Sigmoid colon (tissue), 7 donors: ENCODE data around the gene ALDH18A1. TPM values are rescaled to one million over a fixed set of nuclear protein-coding genes. Genes with fewer than 3 reads are reported as not detected.

Experiments
- DNase-seq: peaks from one replicate; pipeline ENCODE4 v3.0.0-alpha.2; 2019
- H3K27ac ChIP-seq, 4 donors: fragments of 200-600 bp; sonication (generic); one replicate each; pipeline ENCODE4 v1.5.1; 2016 to 2019; ENCODE audit warnings: mild to moderate bottlenecking in 1 of 4
- H3K27me3 ChIP-seq, 3 donors: fragments of 200-600 bp; sonication (generic); one replicate each; pipeline ENCODE4 v1.5.1; 2019; ENCODE audit warnings: mild to moderate bottlenecking in 1 of 3
- H3K36me3 ChIP-seq, 4 donors: fragments of 200-600 bp; sonication (generic); one replicate each; pipeline ENCODE4 v1.5.1; 2016 to 2019
- H3K4me1 ChIP-seq, 4 donors: fragments of 200-600 bp; sonication (generic); one replicate each; pipeline ENCODE4 v1.5.1; 2017 to 2019
- H3K4me3 ChIP-seq, 4 donors: fragments of 200-600 bp; sonication (generic); one replicate each; pipeline ENCODE4 v1.5.1; 2017 to 2019; ENCODE audit warnings: mild to moderate bottlenecking in 2 of 4, moderate library complexity in 1 of 4
- H3K9me3 ChIP-seq, 4 donors: fragments of 200-600 bp in 3 of 4; sonication (generic) in 3 of 4; one replicate each; pipeline versions ENCODE4 v1.5.1 to v1.6.1; 2013 to 2019
- EP300 ChIP-seq, 4 donors: sonication (generic); formaldehyde crosslinking; IDR thresholded peaks; one replicate each; pipeline ENCODE4 v1.6.1; 2017; ENCODE audit warnings: antibody characterized with exemption in 4 of 4
- POLR2A ChIP-seq, 2 donors: fragments of 450-650 bp; IDR thresholded peaks; one replicate each; pipeline ENCODE4 v1.6.1; 2016; ENCODE audit warnings: antibody characterized with exemption in 2 of 2, mild to moderate bottlenecking in 2 of 2, moderate library complexity in 2 of 2
- POLR2AphosphoS5 ChIP-seq, 4 donors: sonication (generic); formaldehyde crosslinking; IDR thresholded peaks; one replicate each; pipeline ENCODE4 v1.6.1; 2017; ENCODE audit warnings: antibody characterized with exemption in 4 of 4
- WGBS, 2 donors: extraction: QIAGEN DNeasy Blood & Tissue Kit; methylation state at CpG; one replicate each; pipeline ENCODE4 v1.1.7; 2013; 5-methylcytosine and 5-hydroxymethylcytosine counted together
- intact Hi-C: fragments of 100-400 bp; cut with DNase I; formaldehyde crosslinking; loops from one replicate; pipeline ENCODE4 v1.15.1; 2023
- polyA plus RNA-seq, 3 donors: library from polyadenylated mRNA; stranded (reverse); fragments of 200-250 nt; gene quantifications; one replicate each; pipeline ENCODE4 v1.2.3, GENCODE V29; 2013
- total RNA-seq, 4 donors: library from RNA; depleted of rRNA; stranded (reverse); fragments of >200 nt; gene quantifications; one replicate each; pipeline ENCODE4 v1.1.0, GENCODE V29; 2016
- TF ChIP-seq, protein P1 (sequence below), 4 experiments: fragments of 450-650 bp in 3 of 4; fragments of 200-600 bp in 1 of 4; IDR thresholded peaks; one replicate each; pipeline ENCODE4 v1.5.1; 2016 to 2019; ENCODE audit warnings: antibody characterized with exemption in 4 of 4, mild to moderate bottlenecking in 3 of 4, moderate library complexity in 2 of 4
- donor health status: healthy with polysubstance abuse.
- donor health status: Bipolar disorder and iron deficiency.
- donor health status: healthy.

Gene ALDH18A1
- total and polyA plus RNA-seq, 7 donors = 17.1 to 42.1 (median 24.6) TPM

DNA sequence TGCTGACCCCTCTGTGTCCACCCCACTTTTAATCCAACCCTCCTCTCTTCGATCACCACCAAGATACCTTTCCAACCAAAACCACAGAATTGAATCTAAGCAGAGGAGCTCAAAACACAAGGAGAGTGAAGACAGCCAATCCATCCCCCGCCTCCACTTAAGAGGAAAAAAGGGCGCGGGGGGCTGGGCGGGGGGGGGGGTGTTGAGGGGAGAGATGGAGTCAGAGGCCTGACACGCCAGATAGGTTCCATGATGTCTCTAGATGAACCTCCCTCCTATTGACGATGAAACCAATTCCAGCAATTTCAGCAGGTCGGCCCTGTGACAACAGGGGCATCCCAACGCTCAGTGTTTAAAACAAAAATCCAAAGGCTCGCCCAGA, 96.6 kb downstream of the ALDH18A1 start:
- Histone ChIP-seq H3K9me3 (no peaks in the 10 kb centered on the region), H3K4me3 (peak overlapping the region; percentile 82 to 96 (median 90)), H3K27ac (peak overlapping the region; percentile 93 to 98 (median 96)), H3K4me1 (peaks cover 0 to 41% (median 26%) of the 10 kb centered on the region in 4 donors), H3K36me3 (no peaks in the 10 kb centered on the region), H3K27me3 (no peaks in the 10 kb centered on the region)
- TF ChIP-seq EP300 (IDR thresholded peaks at IDR 0.05) (no peak), POLR2AphosphoS5 (IDR thresholded peaks at IDR 0.05) (no peak), POLR2A (IDR thresholded peaks at IDR 0.05) (no peak)
- TF ChIP-seq, protein P1, sequence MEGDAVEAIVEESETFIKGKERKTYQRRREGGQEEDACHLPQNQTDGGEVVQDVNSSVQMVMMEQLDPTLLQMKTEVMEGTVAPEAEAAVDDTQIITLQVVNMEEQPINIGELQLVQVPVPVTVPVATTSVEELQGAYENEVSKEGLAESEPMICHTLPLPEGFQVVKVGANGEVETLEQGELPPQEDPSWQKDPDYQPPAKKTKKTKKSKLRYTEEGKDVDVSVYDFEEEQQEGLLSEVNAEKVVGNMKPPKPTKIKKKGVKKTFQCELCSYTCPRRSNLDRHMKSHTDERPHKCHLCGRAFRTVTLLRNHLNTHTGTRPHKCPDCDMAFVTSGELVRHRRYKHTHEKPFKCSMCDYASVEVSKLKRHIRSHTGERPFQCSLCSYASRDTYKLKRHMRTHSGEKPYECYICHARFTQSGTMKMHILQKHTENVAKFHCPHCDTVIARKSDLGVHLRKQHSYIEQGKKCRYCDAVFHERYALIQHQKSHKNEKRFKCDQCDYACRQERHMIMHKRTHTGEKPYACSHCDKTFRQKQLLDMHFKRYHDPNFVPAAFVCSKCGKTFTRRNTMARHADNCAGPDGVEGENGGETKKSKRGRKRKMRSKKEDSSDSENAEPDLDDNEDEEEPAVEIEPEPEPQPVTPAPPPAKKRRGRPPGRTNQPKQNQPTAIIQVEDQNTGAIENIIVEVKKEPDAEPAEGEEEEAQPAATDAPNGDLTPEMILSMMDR (IDR thresholded peaks at IDR 0.05) = no peak
- intact Hi-C loops = loop anchor here (2.0 to 5.0 kb wide), 3 partner anchors 41 to 128 kb away; no protein-coding TSS in a partner anchor
- 32 to 49% methylated on average over 10 of the region's 10 CpGs for WGBS, 2 donors
- DNase-seq = no peak

DNA sequence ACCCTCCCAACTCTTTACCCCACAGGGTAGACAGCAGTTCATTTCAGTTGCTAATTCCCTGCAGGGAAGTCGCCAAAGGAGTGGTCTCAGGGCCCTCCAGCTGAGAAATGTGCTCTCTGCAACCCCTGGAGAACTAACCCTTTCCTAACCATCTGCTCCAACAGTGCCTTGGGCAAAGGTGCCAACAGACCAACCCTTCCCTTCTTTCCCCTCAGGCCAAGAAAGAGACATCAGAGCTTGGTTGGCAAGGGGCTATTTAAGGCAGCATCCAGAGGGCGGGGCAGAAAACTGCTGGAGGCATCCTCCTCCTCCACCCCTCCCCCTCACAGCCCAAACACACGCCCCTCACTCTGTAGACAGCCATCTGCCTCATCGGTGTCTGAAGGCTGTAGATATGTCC, 97.0 kb downstream of the ALDH18A1 start:
- TF ChIP-seq POLR2A (IDR thresholded peaks at IDR 0.05) (peak; percentile 57 to 74), EP300 (IDR thresholded peaks at IDR 0.05) (no peak), POLR2AphosphoS5 (IDR thresholded peaks at IDR 0.05) (peak; percentile 81 to 94 (median 90))
- TF ChIP-seq, protein P1 (IDR thresholded peaks at IDR 0.05) = no peak
- no peaks in the 10 kb centered on the region for H3K9me3 ChIP-seq
- DNase-seq = peak; percentile 85
- peak overlapping the region; percentile 82 to 96 (median 90) for H3K4me3 ChIP-seq
- H3K27ac ChIP-seq = peak overlapping the region; percentile 93 to 98 (median 96)
- intact Hi-C loops = loop anchor here (5.0 kb wide), 2 partner anchors 57 to 127 kb away; no protein-coding TSS in a partner anchor
- H3K4me1 ChIP-seq = peaks cover 0 to 38% (median 23%) of the 10 kb centered on the region in 4 donors
- H3K36me3 ChIP-seq = no peaks in the 10 kb centered on the region
- WGBS, 2 donors = 38 to 55% methylated on average over 4 of the region's 4 CpGs
- no peaks in the 10 kb centered on the region for H3K27me3 ChIP-seq

DNA sequence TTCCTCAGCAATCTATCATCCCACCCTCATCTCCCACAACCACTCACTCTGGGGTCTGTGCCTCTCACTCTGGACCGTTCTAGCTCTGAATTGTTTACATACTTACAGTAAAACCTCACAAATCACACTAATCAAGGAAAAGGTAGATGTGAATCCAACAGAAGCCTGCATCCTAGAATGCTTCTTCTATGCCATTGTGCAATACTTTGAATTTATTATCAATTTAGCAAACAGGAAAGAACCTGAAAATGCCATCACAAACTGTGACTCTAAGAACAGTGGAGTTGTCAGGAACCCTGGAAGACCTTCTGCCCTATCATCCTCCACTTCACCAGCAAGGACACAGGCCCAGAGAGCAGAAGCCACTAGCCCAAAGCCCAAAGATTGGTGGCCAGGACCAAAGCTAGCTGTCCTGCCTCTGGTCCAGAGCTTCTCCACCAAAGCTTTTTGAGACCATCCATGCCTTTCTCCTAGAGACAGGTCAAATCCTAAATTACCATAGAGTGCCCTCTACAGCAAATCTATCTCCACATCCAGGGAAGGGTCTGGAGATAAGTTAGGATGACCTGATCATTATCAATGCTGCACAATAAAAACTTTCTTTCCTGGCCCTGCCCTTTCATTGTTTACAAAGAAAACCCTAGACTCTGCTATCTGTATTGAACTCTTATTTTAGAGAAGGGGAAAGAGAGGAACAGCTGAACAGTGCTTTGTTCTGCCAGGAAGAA, 97.8 kb downstream of the ALDH18A1 start:
- Histone ChIP-seq H3K4me1 (peaks cover 0 to 41% (median 26%) of the 10 kb centered on the region in 4 donors), H3K27me3 (no peaks in the 10 kb centered on the region), H3K9me3 (no peaks in the 10 kb centered on the region), H3K27ac (peak overlapping the region; percentile 93 to 98 (median 96)), H3K36me3 (no peaks in the 10 kb centered on the region), H3K4me3 (peak overlapping the region; percentile 82 to 96 (median 90))
- 18 to 57% methylated on average over 1 of the region's 1 CpG for WGBS, 2 donors
- DNase-seq = no peak
- no peak for TF ChIP-seq POLR2AphosphoS5 (IDR thresholded peaks at IDR 0.05)
- TF ChIP-seq EP300 (IDR thresholded peaks at IDR 0.05) = no peak
- TF ChIP-seq POLR2A (IDR thresholded peaks at IDR 0.05) = no peak
- TF ChIP-seq, protein P1 (IDR thresholded peaks at IDR 0.05) = no peak
- intact Hi-C loops = loop anchor here (5.0 kb wide), 2 partner anchors 56 to 126 kb away; no protein-coding TSS in a partner anchor

DNA sequence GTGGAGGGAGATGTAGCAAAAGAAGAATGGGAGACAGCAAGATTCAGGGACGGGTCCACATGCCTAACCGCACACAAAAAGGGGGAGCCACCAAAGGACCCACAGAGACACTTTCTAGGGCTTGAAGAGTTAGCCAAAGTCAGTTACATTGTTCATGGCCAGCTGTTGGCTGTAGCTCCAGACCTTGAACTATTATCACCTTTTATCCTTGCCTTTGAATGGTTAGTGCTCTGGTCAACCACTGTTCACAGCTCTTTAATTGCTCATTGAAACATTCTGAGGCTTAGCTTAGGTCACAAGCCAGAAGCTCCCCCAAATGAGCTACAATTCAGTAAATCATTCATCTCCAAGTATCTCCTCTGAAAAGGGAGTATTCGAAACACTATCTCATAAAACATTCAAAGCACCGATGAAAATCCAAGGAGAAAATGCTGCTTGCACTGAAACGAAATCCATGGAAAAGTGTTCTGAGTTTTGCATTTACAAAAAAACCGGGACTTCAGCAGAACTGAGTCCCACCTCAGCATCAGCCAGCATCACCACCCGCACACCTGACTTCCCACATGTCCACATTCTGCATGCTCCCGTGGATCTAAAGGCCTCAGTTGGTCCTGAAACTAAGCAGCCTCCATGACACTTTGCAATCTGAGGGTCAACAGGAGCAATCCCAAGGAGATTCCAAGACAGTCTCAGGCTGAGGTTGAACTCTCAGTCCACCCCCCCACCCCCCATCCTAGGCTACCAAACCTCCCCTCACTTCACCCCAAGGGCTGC, 99.3 kb downstream of the ALDH18A1 start:
- 77 to 83% methylated on average over 8 of the region's 8 CpGs for WGBS, 2 donors
- Histone ChIP-seq H3K9me3 (no peaks in the 10 kb centered on the region), H3K4me3 (peak overlapping the region; percentile 82 to 96 (median 90)), H3K4me1 (peaks cover 0 to 46% (median 30%) of the 10 kb centered on the region in 4 donors), H3K27me3 (no peaks in the 10 kb centered on the region), H3K36me3 (no peaks in the 10 kb centered on the region), H3K27ac (peak overlapping the region; percentile 93 to 98 (median 96))
- intact Hi-C loops = loop anchor here (2.0 to 5.0 kb wide), 3 partner anchors 16 to 125 kb away; no protein-coding TSS in a partner anchor
- no peak for DNase-seq
- TF ChIP-seq, protein P1 (IDR thresholded peaks at IDR 0.05) = no peak
- TF ChIP-seq EP300 (IDR thresholded peaks at IDR 0.05) = peak in 1 of 4 donors; percentile 12
- peak in 2 of 4 donors; percentile 17 to 58 for TF ChIP-seq POLR2AphosphoS5 (IDR thresholded peaks at IDR 0.05)
- TF ChIP-seq POLR2A (IDR thresholded peaks at IDR 0.05) = no peak

Other genes starting within 250 kb of the ALDH18A1 start
- 1,000 to 10,000 TPM in 2 of 4 donors, 100 to 1,000 TPM in 2; 664 to 1,403 (median 979) TPM for gene SORBS1, start 95.3 kb downstream of the ALDH18A1 start, total RNA-seq
- 10 to 100 TPM in 2 of 3 donors, 1 to 10 TPM in 1; 8.1 to 56.2 (median 19.2) TPM for gene SORBS1, start 95.3 kb downstream of the ALDH18A1 start, polyA plus RNA-seq
- gene TCTN3, start 37.2 kb upstream of the ALDH18A1 start, total RNA-seq = 10 to 100 TPM; 13.2 to 20.5 (median 16.7) TPM
- 10 to 100 TPM in 1 of 3 donors, 1 to 10 TPM in 2; 6.6 to 17.4 (median 8.6) TPM for gene TCTN3, start 37.2 kb upstream of the ALDH18A1 start, polyA plus RNA-seq
- gene ENTPD1, start 99.5 kb upstream of the ALDH18A1 start, total RNA-seq = 100 to 1,000 TPM in 1 of 4 donors, 10 to 100 TPM in 3; 18.5 to 112 (median 24.1) TPM
- 10 to 100 TPM in 1 of 3 donors, 1 to 10 TPM in 2; 5.4 to 12.0 (median 9.9) TPM for gene ENTPD1, start 99.5 kb upstream of the ALDH18A1 start, polyA plus RNA-seq